GM18907 (cell line): Measurements from ENCODE around the gene SHPK.

ENCODE experiments used
- ATAC-seq: cut with Tn5 transposase; IDR thresholded peaks from one replicate; pipeline ENCODE4 v1.9.1; 2021; ENCODE audit warnings: mild to moderate bottlenecking, moderate library complexity; ENCODE audit not compliant: unreplicated experiment

The SHPK gene

GRCh38 chr17:3635474-3636153 lies 436 bp downstream of the SHPK start:
- ATAC-seq: no peak

- no peak for ATAC-seq
These were observed 3.8 kb downstream of the SHPK start for GRCh38 chr17:3632287-3632686.

- no peak for ATAC-seq
These were observed 5.3 kb downstream of the SHPK start for GRCh38 chr17:3630781-3631180.

GRCh38 chr17:3627769-3628167 lies 8.3 kb downstream of the SHPK start:
- no peak for ATAC-seq

- ATAC-seq: no peak
These were observed 8.9 kb downstream of the SHPK start for GRCh38 chr17:3626831-3627768.

- ATAC-seq: no peak
These were observed 13.0 kb downstream of the SHPK start for GRCh38 chr17:3622977-3623594.

- ATAC-seq: no peak
These were observed 14.8 kb downstream of the SHPK start for GRCh38 chr17:3621146-3621720.

- ATAC-seq: no peak
These were observed 20.7 kb downstream of the SHPK start for GRCh38 chr17:3615160-3615870.

GRCh38 chr17:3613124-3613523 lies 22.9 kb downstream of the SHPK start:
- ATAC-seq: no peak

- no peak for ATAC-seq
These were observed 25.5 kb downstream of the SHPK start for GRCh38 chr17:3610523-3610922.

GRCh38 chr17:3609689-3610088 lies 26.4 kb downstream of the SHPK start:
- no peak for ATAC-seq

GRCh38 chr17:3603870-3604259 lies 32.2 kb downstream of the SHPK start:
- ATAC-seq: no peak

GRCh38 chr17:3603119-3603869 lies 32.8 kb downstream of the SHPK start:
- ATAC-seq: no peak

GRCh38 chr17:3602499-3602898 lies 33.6 kb downstream of the SHPK start:
- ATAC-seq: no peak

- ATAC-seq: no peak
These were observed 35.4 kb downstream of the SHPK start for GRCh38 chr17:3600529-3601205.

GRCh38 chr17:3598078-3598477 lies 38.0 kb downstream of the SHPK start:
- no peak for ATAC-seq

- ATAC-seq: no peak
These were observed 39.1 kb downstream of the SHPK start for GRCh38 chr17:3596804-3597464.

- ATAC-seq: no peak
These were observed 41.1 kb downstream of the SHPK start for GRCh38 chr17:3594976-3595375.
